H1 (cell line): Measurements from ENCODE around the gene EXOC3L1. TPM values are rescaled to one million over a fixed set of nuclear protein-coding genes. Genes with fewer than 3 reads are reported as not detected.

Experiments
- CTCF ChIA-PET: fragments of 300-600 bp; sonication (Branson Sonifier 250); formaldehyde crosslinking; loops from one replicate; lab custom pipeline; 2021; ENCODE audit not compliant: partially characterized antibody; lab: Charles Lee
- POLR2A ChIA-PET: fragments of 300-600 bp; sonication (Branson Sonifier 250); formaldehyde crosslinking; loops from one replicate; lab custom pipeline; 2021; ENCODE audit warnings: inconsistent platforms; ENCODE audit not compliant: partially characterized antibody; lab: Charles Lee
- DNase-seq, 2 experiments: peaks; one replicate each; pipeline versions ENCODE4 v3.0.0 to v3.0.0-alpha.2; 2010 to 2022; ENCODE audit warnings: low spot score in 2 of 2, low read depth in 1 of 2, mixed read lengths in 1 of 2
- FAIRE-seq: peaks from 2 replicates; lab custom pipeline; 2011; peaks lifted over from hg19 to GRCh38; lab: Jason Lieb, UNC
- H2AFZ ChIP-seq: 2 replicates; pipeline ENCODE4 v1.8.1; 2012; ENCODE audit warnings: low read length, inconsistent platforms
- H2AK5ac ChIP-seq: 2 replicates; pipeline ENCODE4 v1.6.1; 2013; ENCODE audit warnings: low read depth, low read length
- H2BK120ac ChIP-seq: replicated peaks from 2 replicates; pipeline ENCODE3; 2013; ENCODE audit warnings: low read depth, low read length, inconsistent platforms
- H2BK12ac ChIP-seq: 2 replicates; pipeline ENCODE4 v1.6.1; 2013; ENCODE audit warnings: low read depth, low read length
- H2BK15ac ChIP-seq: 2 replicates; pipeline ENCODE4 v1.6.1; 2013; ENCODE audit warnings: low read length
- H2BK20ac ChIP-seq: 2 replicates; pipeline ENCODE4 v1.6.1; 2013; ENCODE audit warnings: low read length
- H2BK5ac ChIP-seq: 2 replicates; pipeline ENCODE4 v1.6.1; 2013; ENCODE audit warnings: low read depth, low read length
- H3K14ac ChIP-seq: 2 replicates; pipeline ENCODE4 v1.6.1; 2013; ENCODE audit warnings: inconsistent platforms; ENCODE audit not compliant: insufficient read length
- H3K18ac ChIP-seq: 2 replicates; pipeline ENCODE4 v1.6.1; 2013; ENCODE audit warnings: low read length; ENCODE audit errors: extremely low read depth
- H3K23ac ChIP-seq: 2 replicates; pipeline ENCODE4 v1.6.1; 2013; ENCODE audit warnings: inconsistent platforms; ENCODE audit not compliant: insufficient read length
- H3K23me2 ChIP-seq: 2 replicates; pipeline ENCODE4 v1.6.1; 2013; ENCODE audit warnings: low read depth, low read length
- H3K27ac ChIP-seq: 2 replicates; pipeline ENCODE4 v1.6.1; 2011; ENCODE audit warnings: low read depth, low read length, inconsistent platforms
- H3K27me3 ChIP-seq, 4 experiments: replicated peaks in 1 of 4; 1 replicate in 1 of 4; 2 replicates in 3 of 4; pipeline versions ENCODE4 v1.6.1 to v1.8.1; 2011 to 2013; ENCODE audit warnings: low read length in 3 of 4, mild to moderate bottlenecking in 3 of 4, inconsistent platforms in 2 of 4, mixed read lengths in 2 of 4, moderate library complexity in 1 of 4; ENCODE audit not compliant: control insufficient read depth in 3 of 4, insufficient read depth in 3 of 4; ENCODE audit errors: extremely low read depth in 1 of 4
- H3K36me3 ChIP-seq, 4 experiments: 2 replicates each; pipeline versions ENCODE4 v1.6.1 to v1.8.1; 2011 to 2013; ENCODE audit warnings: mild to moderate bottlenecking in 4 of 4, low read length in 3 of 4, moderate library complexity in 2 of 4, control low read depth in 1 of 4, inconsistent platforms in 1 of 4; ENCODE audit not compliant: insufficient read depth in 4 of 4, control insufficient read depth in 2 of 4
- H3K4ac ChIP-seq: replicated peaks from 2 replicates; pipeline ENCODE3; 2013; ENCODE audit warnings: low read length, low read depth, mixed read lengths, inconsistent platforms; ENCODE audit not compliant: insufficient read length
- H3K4me1 ChIP-seq, 4 experiments: replicated peaks in 1 of 4; 1 replicate in 1 of 4; 2 replicates in 3 of 4; pipeline versions ENCODE4 v1.6.1 to v1.8.1; 2011 to 2013; ENCODE audit warnings: low read length in 3 of 4, inconsistent platforms in 2 of 4, mixed read lengths in 1 of 4; ENCODE audit not compliant: insufficient read depth in 4 of 4, control insufficient read depth in 3 of 4
- H3K4me2 ChIP-seq, 2 experiments: 2 replicates each; pipeline versions ENCODE4 v1.6.1 to v1.8.1; 2011 to 2013; ENCODE audit warnings: low read depth in 2 of 2, low read length in 2 of 2, control low read depth in 1 of 2, inconsistent platforms in 1 of 2, mild to moderate bottlenecking in 1 of 2; ENCODE audit not compliant: insufficient read depth in 1 of 2
- H3K4me3 ChIP-seq, 4 experiments: fragments of 200-600, 300-600 bp in 1 of 4; sonication (generic), shearing (Covaris generic), sonication (Bioruptor Twin) in 1 of 4; 2 replicates each; pipeline versions ENCODE4 v1.5.1 to v1.8.1; 2011 to 2016; ENCODE audit warnings: low read length in 4 of 4, low read depth in 3 of 4, control low read depth in 2 of 4, inconsistent platforms in 2 of 4, mild to moderate bottlenecking in 2 of 4, mixed read lengths in 1 of 4, moderate library complexity in 1 of 4; ENCODE audit not compliant: insufficient read depth in 2 of 4; ENCODE audit errors: extremely low read depth in 1 of 4
- H3K56ac ChIP-seq: replicated peaks from 2 replicates; pipeline ENCODE3; 2013; ENCODE audit warnings: low read depth, mild to moderate bottlenecking, mixed read lengths, low read length, inconsistent platforms; ENCODE audit not compliant: insufficient read length
- H3K79me1 ChIP-seq: 2 replicates; pipeline ENCODE4 v1.6.1; 2013; ENCODE audit warnings: low read depth, low read length, control low read depth
- H3K79me2 ChIP-seq, 2 experiments: 2 replicates each; pipeline versions ENCODE4 v1.6.1 to v1.8.1; 2012 to 2013; ENCODE audit warnings: low read length in 2 of 2, mild to moderate bottlenecking in 2 of 2, inconsistent platforms in 1 of 2; ENCODE audit not compliant: insufficient read depth in 2 of 2, control insufficient read depth in 1 of 2
- H3K9ac ChIP-seq, 4 experiments: replicated peaks in 1 of 4; 1 replicate in 1 of 4; 2 replicates in 3 of 4; pipeline versions ENCODE4 v1.6.1 to v1.8.1; 2011 to 2013; ENCODE audit warnings: low read depth in 3 of 4, low read length in 3 of 4, control low read depth in 2 of 4, mild to moderate bottlenecking in 2 of 4, moderate library complexity in 2 of 4, inconsistent platforms in 1 of 4; ENCODE audit errors: extremely low read depth in 1 of 4
- H3K9me3 ChIP-seq, 2 experiments: 2 replicates each; pipeline versions ENCODE4 v1.6.1 to v1.8.1; 2012 to 2013; ENCODE audit warnings: mild to moderate bottlenecking in 2 of 2, moderate library complexity in 2 of 2, control low read depth in 1 of 2, inconsistent platforms in 1 of 2, low read depth in 1 of 2, low read length in 1 of 2, mixed read lengths in 1 of 2; ENCODE audit not compliant: insufficient read depth in 2 of 2
- H4K20me1 ChIP-seq, 2 experiments: replicated peaks in 1 of 2; 2 replicates each; pipeline versions ENCODE3 to v1.8.1; 2011 to 2013; ENCODE audit warnings: inconsistent platforms in 2 of 2, low read length in 2 of 2, mild to moderate bottlenecking in 1 of 2; ENCODE audit not compliant: insufficient read depth in 2 of 2, control insufficient read depth in 1 of 2
- H4K5ac ChIP-seq: 2 replicates; pipeline ENCODE4 v1.6.1; 2013; ENCODE audit warnings: low read length, low read depth, mixed read lengths, inconsistent platforms; ENCODE audit not compliant: insufficient read length
- H4K8ac ChIP-seq: 2 replicates; pipeline ENCODE4 v1.8.0; 2013; ENCODE audit warnings: mild to moderate bottlenecking, moderate library complexity, low read length, inconsistent platforms; ENCODE audit not compliant: insufficient read depth; ENCODE audit errors: extremely low read depth
- H4K91ac ChIP-seq: replicated peaks from 2 replicates; pipeline ENCODE3; 2013; ENCODE audit warnings: low read length, mixed read lengths, inconsistent platforms; ENCODE audit not compliant: insufficient read length
- EGR1 ChIP-seq: IDR thresholded peaks from 2 replicates; pipeline ENCODE4 v1.6.1; 2011; ENCODE audit warnings: low read depth, low read length, borderline replicate concordance
- GABPA ChIP-seq: IDR thresholded peaks from 2 replicates; pipeline ENCODE4 v1.6.1; 2011; ENCODE audit warnings: mild to moderate bottlenecking, low read length, moderate library complexity, borderline replicate concordance; ENCODE audit not compliant: insufficient read depth
- KDM4A ChIP-seq: IDR thresholded peaks from one replicate; pipeline ENCODE4 v1.7.1; 2012; ENCODE audit warnings: low read depth, mild to moderate bottlenecking, moderate library complexity, low read length, inconsistent platforms; ENCODE audit not compliant: severe bottlenecking
- MAFK ChIP-seq: IDR thresholded peaks from 2 replicates; pipeline ENCODE4 v1.6.1; 2012; ENCODE audit warnings: low read depth, mild to moderate bottlenecking, improper control_type of control experiment, low read length
- PHF8 ChIP-seq: fragments of 200-600 bp; sonication (generic); conservative IDR thresholded peaks from 2 replicates; pipeline ENCODE4 v1.7.1; 2012; ENCODE audit warnings: low read depth, mild to moderate bottlenecking, inconsistent platforms, low read length, moderate library complexity
- SIN3A ChIP-seq, 2 experiments: IDR thresholded peaks in 1 of 2; conservative IDR thresholded peaks in 1 of 2; 2 replicates each; pipeline ENCODE4 v1.6.1; 2011 to 2012; ENCODE audit warnings: low read length in 2 of 2, improper control_type of control experiment in 1 of 2, low read depth in 1 of 2, mild to moderate bottlenecking in 1 of 2
- SIRT6 ChIP-seq: IDR thresholded peaks from one replicate; pipeline ENCODE4 v1.7.1; 2012; ENCODE audit warnings: low read length, inconsistent platforms
- SP4 ChIP-seq: IDR thresholded peaks from 2 replicates; pipeline ENCODE4 v1.6.1; 2012; ENCODE audit warnings: low read length, inconsistent platforms
- TBP ChIP-seq: IDR thresholded peaks from 2 replicates; pipeline ENCODE4 v1.6.1; 2011; ENCODE audit warnings: low read depth, low read length, improper control_type of control experiment
- TEAD4 ChIP-seq: IDR thresholded peaks from 2 replicates; pipeline ENCODE4 v1.6.1; 2012; ENCODE audit warnings: low read depth, low read length, inconsistent platforms, mixed read lengths
- WGBS, 2 experiments: shearing (Covaris generic) in 1 of 2; methylation state at CpG; one replicate each; pipeline versions ENCODE4 v1.1.6 to v1.1.7; 2013 to 2015; ENCODE audit warnings: low lambda C conversion rate in 2 of 2, mixed read lengths in 2 of 2, inconsistent platforms in 1 of 2, low coverage in 1 of 2, missing lambda C conversion rate in 1 of 2; ENCODE audit not compliant: insufficient replicate concordance in 2 of 2, insufficient coverage in 1 of 2, insufficient read length in 1 of 2; ENCODE audit errors: extremely low coverage in 1 of 2, missing lambda C conversion rate in 1 of 2; 5-methylcytosine and 5-hydroxymethylcytosine counted together
- polyA plus RNA-seq, 7 experiments: library from polyadenylated mRNA; depleted of rRNA in 3 of 7; stranded (reverse) in 5 of 7; unstranded in 2 of 7; fragments of >200 nt in 5 of 7; fragments of 200-250 nt in 2 of 7; gene quantifications; 1 replicate in 5 of 7; 2 replicates in 1 of 7; 4 replicates in 1 of 7; pipeline versions ENCODE4 v1.2.1 to v1.2.3, GENCODE V29; 2011 to 2013; ENCODE audit warnings: missing spikeins in 2 of 7, mixed read lengths in 2 of 7
- total RNA-seq: library from RNA; stranded (reverse); fragmentation: NEBNext Ultra II Directional; extraction: Animal tissue kit (Norgen Biotek cat#: 25700); gene quantifications from 2 replicates; pipeline ENCODE4 v1.2.1, GENCODE V29; 2021

Gene EXOC3L1
- total and polyA plus RNA-seq, 2 of the 8 experiments (the other 6 are each of a cell fraction or from before 2014, with no cell fraction given): 1.3 TPM

DNA sequence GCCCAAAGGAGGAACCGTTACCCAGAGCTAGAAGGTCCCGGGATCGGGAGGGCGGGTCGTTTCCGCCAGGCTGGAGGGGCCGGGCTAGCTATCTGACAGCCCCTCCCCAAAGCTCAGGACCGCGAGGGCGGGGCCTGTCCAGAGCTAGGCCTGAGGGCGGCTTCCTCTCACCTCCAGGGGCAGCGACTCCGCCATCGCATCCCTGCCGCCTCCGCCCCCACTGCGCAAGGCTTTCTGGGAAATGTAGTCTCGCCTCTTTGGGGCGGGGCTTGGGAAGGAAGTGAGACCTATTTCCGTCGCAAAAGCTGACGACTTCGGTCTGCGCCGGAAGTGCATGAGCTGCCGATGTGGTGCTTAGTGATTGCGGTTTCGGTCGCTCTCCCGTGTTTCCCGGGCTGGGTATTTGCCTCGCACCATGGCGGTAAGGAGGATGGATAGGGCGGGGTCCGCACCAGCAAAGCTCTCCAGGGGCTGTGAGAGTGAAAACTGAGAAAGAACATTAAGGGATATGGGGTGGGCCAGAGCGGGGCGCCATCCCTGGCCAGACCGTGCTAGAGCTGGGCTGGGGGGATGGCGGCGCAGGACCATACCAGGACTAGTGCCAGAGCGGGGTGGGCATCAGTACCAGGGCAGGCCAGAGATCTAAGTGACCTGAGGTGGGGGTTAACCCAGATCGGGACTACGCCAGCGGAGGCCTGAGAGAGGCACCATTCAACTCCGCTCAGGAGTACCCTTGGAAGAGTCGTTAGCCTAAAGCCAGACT lies 37.0 kb upstream of the EXOC3L1 start, which contains the start of gene TMEM208:
Gene TMEM208 (plus strand): TSS at position 327 of the 763 bp plus-strand sequence. CDS start 89 bp downstream, at position 416.
- H3K79me2 ChIP-seq: peaks cover 0 to 13% of the 10 kb centered on the region in 2 experiments; a peak in 2 of 4 replicates
- H2BK120ac ChIP-seq: no peak within 1 kb of the TSS
- FAIRE-seq (peak; percentile 84), DNase-seq (peak; percentile 96 to 99)
- peak within 1 kb of the TSS; percentile 55 to 89 (median 82) for H3K9ac ChIP-seq
- no peaks in the 10 kb centered on the region; a peak in 4 of 7 replicates for H3K27me3 ChIP-seq
- 2% methylated on average over 40 of the region's 46 CpGs; no CpG with 5 or more reads in 1 of the 2 experiments for whole genome bisulfite sequencing, 2 experiments
- peaks cover 17 to 36% (median 32%) of the 10 kb centered on the region in 4 experiments; a peak in 7 of 8 replicates for H3K36me3 ChIP-seq
- ChIA-PET POLR2A (interaction anchor here (0.5 to 2.7 kb wide), 14 partner anchors 9 to 175 kb away, joined by 3 to 22 read pairs (median 7); partner anchors contain the start of genes EXOC3L1 and FHOD1), CTCF (interaction anchor here (0.5 to 3.9 kb wide), 21 partner anchors 8 to 298 kb away, joined by 3 to 25 read pairs (median 4); partner anchors contain the start of genes ELMO3 and NOL3)
- H3K4me2 ChIP-seq: peak within 1 kb of the TSS; percentile 74 to 92
- peaks cover 5% of the 10 kb centered on the region for H3K23me2 ChIP-seq
- no peak within 1 kb of the TSS for H4K91ac ChIP-seq
- peaks cover 0 to 6% (median 3%) of the 10 kb centered on the region in 4 experiments; a peak in 3 of 7 replicates for H3K4me1 ChIP-seq
- H2AK5ac ChIP-seq: no peak within 1 kb of the TSS
- H3K27ac ChIP-seq: peak within 1 kb of the TSS; percentile 74
- no peak within 1 kb of the TSS; the same call in 1 of the 2 replicates for H2BK12ac ChIP-seq
- no peak within 1 kb of the TSS for H3K18ac ChIP-seq
- 0 out of 2 replicates have a peak within 1 kb of the TSS, but pooled peaks have one; percentile 14 for H2BK15ac ChIP-seq
- H3K23ac ChIP-seq: no peak within 1 kb of the TSS
- no peak within 1 kb of the TSS for H3K4ac ChIP-seq
- peak within 1 kb of the TSS; percentile 74; the same call in 1 of the 2 replicates for H2AFZ ChIP-seq
- H3K79me1 ChIP-seq: no peaks in the 10 kb centered on the region; the same call in 1 of the 2 replicates
- H2BK20ac ChIP-seq: no peak within 1 kb of the TSS
- peaks cover 3 to 14% of the 10 kb centered on the region in 2 experiments for H4K20me1 ChIP-seq
- H4K5ac ChIP-seq: peak within 1 kb of the TSS; percentile 57
- no peaks in the 10 kb centered on the region for H3K9me3 ChIP-seq
- H3K14ac ChIP-seq: no peak within 1 kb of the TSS
- H2BK5ac ChIP-seq: peak within 1 kb of the TSS; percentile 49; the same call in 1 of the 2 replicates
- peak within 1 kb of the TSS; percentile 83 to 96 (median 94) for H3K4me3 ChIP-seq
- no peak within 1 kb of the TSS for H3K56ac ChIP-seq
- H4K8ac ChIP-seq: peak within 1 kb of the TSS; percentile 98
- TF ChIP-seq GABPA (peak; percentile 99), SP4 (peak; percentile 96), SIRT6 (no peak), KDM4A (peak; percentile 100), PHF8 (peak; percentile 95), SIN3A (conservative IDR thresholded peaks at IDR 0.05 in 1 of 2, IDR thresholded peaks at IDR 0.05 in 1 of 2; ENCODE audit: low read depth in 1 of 2, low read length in 2 of 2) (peak; percentile 95 to 98), TBP (peak; percentile 72), MAFK (no peak), EGR1 (peak; percentile 88; the same call in 1 of the 2 replicates), TEAD4 (no peak)
